Mesenchymal stem cell (in vitro differentiated cells and primary cell): ENCODE measurements around the gene VEGFA.

Experiments used
- DNase-seq: peaks from one replicate; pipeline ENCODE4 v3.0.0-alpha.2; 2013
- H2AFZ ChIP-seq: one replicate; pipeline ENCODE4 v1.6.1; 2013; ENCODE audit warnings: low read depth, mild to moderate bottlenecking, control low read depth, inconsistent platforms, low read length, moderate library complexity
- H2AK5ac ChIP-seq: 2 replicates; pipeline ENCODE4 v1.6.1; 2013; ENCODE audit warnings: low read length, moderate library complexity, mild to moderate bottlenecking, inconsistent platforms; ENCODE audit not compliant: severe bottlenecking
- H2BK120ac ChIP-seq: one replicate; pipeline ENCODE4 v1.6.1; 2013; ENCODE audit warnings: low read depth, mild to moderate bottlenecking, inconsistent platforms, low read length, moderate library complexity
- H2BK12ac ChIP-seq, 2 experiments: one replicate each; pipeline ENCODE4 v1.6.1; 2013; ENCODE audit warnings: inconsistent platforms in 2 of 2, low read length in 2 of 2, mild to moderate bottlenecking in 2 of 2, moderate library complexity in 2 of 2, control low read depth in 1 of 2
- H2BK15ac ChIP-seq: one replicate; pipeline ENCODE4 v1.6.1; 2013; ENCODE audit warnings: mild to moderate bottlenecking, low read depth, inconsistent platforms; ENCODE audit not compliant: poor library complexity, severe bottlenecking
- H2BK5ac ChIP-seq: 2 replicates; pipeline ENCODE4 v1.6.1; 2013; ENCODE audit warnings: low read depth, mild to moderate bottlenecking, low read length, control low read depth, inconsistent platforms; ENCODE audit not compliant: poor library complexity, severe bottlenecking
- H3K14ac ChIP-seq, 2 experiments: one replicate each; pipeline ENCODE4 v1.6.1; 2013; ENCODE audit warnings: inconsistent platforms in 2 of 2, low read length in 2 of 2, control low read depth in 1 of 2, mild to moderate bottlenecking in 1 of 2, moderate library complexity in 1 of 2
- H3K18ac ChIP-seq, 2 experiments: one replicate each; pipeline ENCODE4 v1.6.1; 2013; ENCODE audit warnings: inconsistent platforms in 2 of 2, low read length in 2 of 2, control low read depth in 1 of 2, low read depth in 1 of 2, mild to moderate bottlenecking in 1 of 2
- H3K23ac ChIP-seq, 2 experiments: one replicate each; pipeline ENCODE4 v1.6.1; 2013; ENCODE audit warnings: inconsistent platforms in 2 of 2, low read length in 2 of 2, mild to moderate bottlenecking in 2 of 2, moderate library complexity in 2 of 2, control low read depth in 1 of 2
- H3K27ac ChIP-seq: 2 replicates; pipeline ENCODE4 v1.5.1; 2013; ENCODE audit warnings: mild to moderate bottlenecking, moderate library complexity, low read length, control low read depth, inconsistent platforms; ENCODE audit not compliant: poor library complexity, severe bottlenecking
- H3K27me3 ChIP-seq, 2 experiments: 2 replicates each; pipeline versions ENCODE4 v1.6.1 to v1.7.0; 2013; ENCODE audit warnings: low read length in 2 of 2, mild to moderate bottlenecking in 2 of 2, moderate library complexity in 2 of 2, control low read depth in 1 of 2, inconsistent platforms in 1 of 2; ENCODE audit not compliant: control insufficient read depth in 1 of 2, insufficient read depth in 1 of 2
- H3K36me3 ChIP-seq, 2 experiments: 2 replicates each; pipeline versions ENCODE4 v1.6.1 to v1.7.0; 2013; ENCODE audit warnings: low read length in 2 of 2, control low read depth in 1 of 2, inconsistent platforms in 1 of 2, low read depth in 1 of 2, mild to moderate bottlenecking in 1 of 2; ENCODE audit not compliant: insufficient read depth in 2 of 2, control insufficient read depth in 1 of 2
- H3K4ac ChIP-seq, 2 experiments: one replicate each; pipeline ENCODE4 v1.6.1; 2013; ENCODE audit warnings: inconsistent platforms in 2 of 2, low read length in 2 of 2, mild to moderate bottlenecking in 2 of 2, moderate library complexity in 2 of 2, control low read depth in 1 of 2, low read depth in 1 of 2
- H3K4me1 ChIP-seq: 2 replicates; pipeline ENCODE4 v1.6.1; 2013; ENCODE audit warnings: low read depth, low read length, control low read depth; ENCODE audit not compliant: control insufficient read depth, insufficient read depth
- H3K4me2 ChIP-seq: 2 replicates; pipeline ENCODE4 v1.6.1; 2013; ENCODE audit warnings: low read length, mild to moderate bottlenecking, inconsistent platforms; ENCODE audit not compliant: poor library complexity, severe bottlenecking
- H3K4me3 ChIP-seq, 2 experiments: 2 replicates each; pipeline versions ENCODE4 v1.5.1 to v1.7.0; 2013; ENCODE audit warnings: low read length in 2 of 2, mild to moderate bottlenecking in 2 of 2, control low read depth in 1 of 2, low read depth in 1 of 2; ENCODE audit not compliant: insufficient read depth in 1 of 2
- H3K79me1 ChIP-seq: replicated peaks from 2 replicates; pipeline ENCODE4 v1.6.1; 2013; ENCODE audit warnings: mild to moderate bottlenecking, control low read depth, low read length, inconsistent platforms; ENCODE audit not compliant: poor library complexity, severe bottlenecking
- H3K9ac ChIP-seq: 2 replicates; pipeline ENCODE4 v1.7.0; 2013; ENCODE audit warnings: mild to moderate bottlenecking, low read length, moderate library complexity
- H3K9me3 ChIP-seq: 2 replicates; pipeline ENCODE4 v1.7.0; 2013; ENCODE audit warnings: mild to moderate bottlenecking, low read length; ENCODE audit not compliant: control insufficient read depth
- H4K8ac ChIP-seq: one replicate; pipeline ENCODE4 v1.6.1; 2013; ENCODE audit warnings: inconsistent platforms, mild to moderate bottlenecking, low read length, moderate library complexity
- H4K91ac ChIP-seq: one replicate; pipeline ENCODE4 v1.6.1; 2013; ENCODE audit warnings: mild to moderate bottlenecking, low read length, inconsistent platforms
- WGBS: methylation state at CpG from one replicate; pipeline ENCODE4 v1.1.7; 2013; ENCODE audit warnings: mixed read lengths; 5-methylcytosine and 5-hydroxymethylcytosine counted together

VEGFA gene

DNA sequence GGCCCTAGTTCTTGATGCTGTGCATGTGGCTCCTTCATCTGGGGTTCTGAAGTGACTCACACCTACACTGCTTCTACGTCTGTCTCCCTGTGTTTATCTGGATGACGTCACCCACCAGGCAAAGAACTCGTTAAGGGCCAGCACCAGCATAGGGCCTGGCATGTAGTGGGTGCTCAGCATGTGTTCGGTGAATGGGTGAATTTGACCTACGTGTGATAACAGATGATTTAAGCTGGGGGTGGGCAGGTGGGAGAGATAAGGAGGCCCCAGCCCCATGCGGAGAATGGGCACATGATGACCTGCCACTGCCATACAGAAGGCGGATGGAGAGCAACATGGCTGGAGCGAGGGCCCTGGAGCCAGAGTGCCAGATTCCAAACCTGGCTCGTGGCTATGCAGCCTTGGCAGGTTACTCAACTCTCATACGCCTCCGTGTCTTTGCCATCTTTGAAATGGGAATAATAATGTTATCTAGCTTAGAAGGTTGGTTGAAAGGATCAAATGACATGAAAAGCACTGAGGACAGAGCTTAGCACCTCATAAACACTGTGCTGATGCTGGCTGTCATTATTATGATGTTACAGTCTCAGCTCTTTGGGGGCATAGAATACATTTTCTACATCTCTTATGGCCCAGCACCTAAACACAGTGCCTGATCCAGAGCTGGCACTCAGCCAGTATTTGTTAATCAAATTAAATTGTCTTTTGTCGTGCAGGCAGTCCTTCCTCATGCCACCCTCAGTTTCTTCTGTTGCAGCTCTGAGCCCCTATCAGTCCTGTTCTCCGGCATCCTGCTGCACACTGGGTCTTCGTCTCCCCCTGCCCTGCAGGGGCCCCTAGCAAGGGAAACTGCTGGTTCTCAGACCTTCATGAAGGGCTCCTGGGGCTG, 39.6 kb downstream of the VEGFA start:
- H3K4me1 ChIP-seq = peaks cover 24% of the 10 kb centered on the region
- H2AFZ ChIP-seq = no peak overlapping the region
- H3K9ac ChIP-seq = no peak overlapping the region
- H3K18ac ChIP-seq = no peak overlapping the region
- H3K4me2 ChIP-seq = no peak overlapping the region
- no peak overlapping the region for H3K23ac ChIP-seq
- H3K27me3 ChIP-seq = peaks cover 0 to 3% of the 10 kb centered on the region in 2 experiments
- no peak overlapping the region for H3K4ac ChIP-seq
- H4K8ac ChIP-seq = no peak overlapping the region
- peak overlapping the region in 1 of 2 experiments; percentile 24 for H2BK12ac ChIP-seq
- no peak overlapping the region for H2BK15ac ChIP-seq
- no peak overlapping the region for H3K14ac ChIP-seq
- H2BK5ac ChIP-seq = no peak overlapping the region
- peak; percentile 84 for DNase-seq
- H3K27ac ChIP-seq = no peak overlapping the region
- H3K36me3 ChIP-seq = no peaks in the 10 kb centered on the region
- H3K79me1 ChIP-seq = no peaks in the 10 kb centered on the region
- H3K4me3 ChIP-seq = no peak overlapping the region
- WGBS = 65% methylated on average over 14 of the region's 14 CpGs
- H2BK120ac ChIP-seq = no peak overlapping the region
- H4K91ac ChIP-seq = no peak overlapping the region
- H3K9me3 ChIP-seq = no peaks in the 10 kb centered on the region
- H2AK5ac ChIP-seq = no peak overlapping the region

GRCh38 chr6:43810965-43811732, 41.1 kb downstream of the VEGFA start:
- Histone ChIP-seq H3K18ac (no peak overlapping the region), H3K27me3 (peaks cover 0 to 2% of the 10 kb centered on the region in 2 experiments), H2BK120ac (no peak overlapping the region), H4K91ac (no peak overlapping the region), H2BK15ac (no peak overlapping the region), H3K9me3 (no peaks in the 10 kb centered on the region), H3K4me1 (peaks cover 20% of the 10 kb centered on the region), H2BK5ac (no peak overlapping the region), H2AFZ (no peak overlapping the region), H3K9ac (no peak overlapping the region), H3K4me2 (no peak overlapping the region), H3K36me3 (no peaks in the 10 kb centered on the region), H4K8ac (no peak overlapping the region), H3K79me1 (no peaks in the 10 kb centered on the region), H2AK5ac (no peak overlapping the region), H3K23ac (no peak overlapping the region), H3K27ac (no peak overlapping the region), H2BK12ac (no peak overlapping the region), H3K4me3 (no peak overlapping the region), H3K4ac (no peak overlapping the region), H3K14ac (peak overlapping the region in 1 of 2 experiments; percentile 18)
- no peak for DNase-seq
- 99% methylated on average over 5 of the region's 6 CpGs for WGBS

DNA sequence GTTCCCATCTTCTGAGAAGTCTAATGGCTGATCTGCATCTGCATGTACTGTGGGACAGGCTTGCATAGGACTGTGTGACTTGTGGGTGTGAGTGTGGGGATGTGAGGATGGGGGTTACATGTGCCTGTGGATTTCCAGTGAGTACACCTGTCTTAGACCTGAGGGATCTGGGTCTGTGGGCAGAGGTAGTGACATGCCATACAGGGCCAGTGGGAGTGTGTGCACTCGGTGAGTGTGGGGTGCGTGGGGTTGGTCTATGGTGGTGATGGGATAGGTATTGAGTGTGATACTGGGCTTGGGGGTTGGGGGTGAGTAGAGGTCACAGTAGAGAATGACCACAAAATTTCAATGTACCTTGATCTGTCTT, 41.7 kb downstream of the VEGFA start:
- Histone ChIP-seq H3K4me2 (no peak overlapping the region), H3K27me3 (no peaks in the 10 kb centered on the region), H2BK15ac (no peak overlapping the region), H3K9ac (no peak overlapping the region), H3K9me3 (no peaks in the 10 kb centered on the region), H2BK120ac (no peak overlapping the region), H2BK5ac (no peak overlapping the region), H2BK12ac (peak overlapping the region in 1 of 2 experiments; percentile 40), H3K23ac (no peak overlapping the region), H3K36me3 (no peaks in the 10 kb centered on the region), H3K4ac (no peak overlapping the region), H4K8ac (peak overlapping the region; percentile 10), H3K14ac (peak overlapping the region in 1 of 2 experiments; percentile 18), H3K4me1 (peaks cover 15% of the 10 kb centered on the region), H2AK5ac (no peak overlapping the region), H4K91ac (no peak overlapping the region), H3K79me1 (no peaks in the 10 kb centered on the region), H3K4me3 (no peak overlapping the region), H3K27ac (no peak overlapping the region), H2AFZ (no peak overlapping the region), H3K18ac (no peak overlapping the region)
- WGBS = 94% methylated on average over 2 of the region's 2 CpGs
- DNase-seq = no peak
